Measurements from ENCODE around the gene EIF4G3.
"Not testable (repeated sequence)": the region's sequence is repeated elsewhere in the genome, so short reads cannot be mapped to it uniquely, and the experiment has no call there.

The EIF4G3 gene

GRCh38 chr1:20936621-20937020 lies 240.1 kb downstream of the EIF4G3 start:
- H3K36me3 ChIP-seq (ENCODE audit: control insufficient read depth, insufficient read depth, low read length), result peaks cover 18% of the 10 kb centered on the region
- peaks cover 10% of the 10 kb centered on the region for H3K4me1 ChIP-seq (ENCODE audit: control insufficient read depth, insufficient read depth, low read length)

GRCh38 chr1:20936216-20936615 lies 240.5 kb downstream of the EIF4G3 start:
- Histone ChIP-seq H3K27ac (ENCODE audit: low read depth, low read length) (peak overlapping the region; percentile 31), H3K4me3 (ENCODE audit: low read depth, low read length) (no peak overlapping the region), H3K9me3 (ENCODE audit: control insufficient read depth, insufficient read depth, low read length) (no peaks in the 10 kb centered on the region), H3K36me3 (ENCODE audit: control insufficient read depth, insufficient read depth, low read length) (peaks cover 14% of the 10 kb centered on the region), H3K27me3 (ENCODE audit: control insufficient read depth, insufficient read depth, low read length) (no peaks in the 10 kb centered on the region), H3K9ac (ENCODE audit: low read depth, low read length) (no peak overlapping the region), H3K4me1 (ENCODE audit: control insufficient read depth, insufficient read depth, low read length) (peaks cover 10% of the 10 kb centered on the region)

More at GRCh38 chr1:20936621-20937020, 240.1 kb downstream of the EIF4G3 start:
- H3K4me3 ChIP-seq (ENCODE audit: low read depth, low read length), result no peak overlapping the region
- H3K9ac ChIP-seq (ENCODE audit: low read depth, low read length), result no peak overlapping the region
- no peak overlapping the region for H3K27ac ChIP-seq (ENCODE audit: low read depth, low read length)
- H3K9me3 ChIP-seq (ENCODE audit: control insufficient read depth, insufficient read depth, low read length), result no peaks in the 10 kb centered on the region
- H3K27me3 ChIP-seq (ENCODE audit: control insufficient read depth, insufficient read depth, low read length), result no peaks in the 10 kb centered on the region

- Histone ChIP-seq H3K4me1 (ENCODE audit: control insufficient read depth, insufficient read depth, low read length) (peaks cover 10% of the 10 kb centered on the region), H3K4me3 (ENCODE audit: low read depth, low read length) (no peak overlapping the region), H3K36me3 (ENCODE audit: control insufficient read depth, insufficient read depth, low read length) (peaks cover 9% of the 10 kb centered on the region), H3K27me3 (ENCODE audit: control insufficient read depth, insufficient read depth, low read length) (no peaks in the 10 kb centered on the region), H3K9me3 (ENCODE audit: control insufficient read depth, insufficient read depth, low read length) (no peaks in the 10 kb centered on the region), H3K27ac (ENCODE audit: low read depth, low read length) (peak overlapping the region; percentile 31), H3K9ac (ENCODE audit: low read depth, low read length) (no peak overlapping the region)
These were observed 241.0 kb downstream of the EIF4G3 start for GRCh38 chr1:20935717-20936116.

GRCh38 chr1:20932437-20932977 lies 244.2 kb downstream of the EIF4G3 start:
- Histone ChIP-seq H3K4me1 (ENCODE audit: control insufficient read depth, insufficient read depth, low read length) (peaks cover 10% of the 10 kb centered on the region), H3K9me3 (ENCODE audit: control insufficient read depth, insufficient read depth, low read length) (no peaks in the 10 kb centered on the region), H3K27ac (ENCODE audit: low read depth, low read length) (no peak overlapping the region), H3K4me3 (ENCODE audit: low read depth, low read length) (no peak overlapping the region), H3K36me3 (ENCODE audit: control insufficient read depth, insufficient read depth, low read length) (peaks cover 8% of the 10 kb centered on the region; the same call in 1 of the 2 replicates), H3K9ac (ENCODE audit: low read depth, low read length) (no peak overlapping the region), H3K27me3 (ENCODE audit: control insufficient read depth, insufficient read depth, low read length) (no peaks in the 10 kb centered on the region)

GRCh38 chr1:20931930-20932436 lies 244.7 kb downstream of the EIF4G3 start:
- no peak overlapping the region for H3K27ac ChIP-seq (ENCODE audit: low read depth, low read length)
- H3K36me3 ChIP-seq (ENCODE audit: control insufficient read depth, insufficient read depth, low read length), result peaks cover 8% of the 10 kb centered on the region; the same call in 1 of the 2 replicates
- H3K9me3 ChIP-seq (ENCODE audit: control insufficient read depth, insufficient read depth, low read length), result no peaks in the 10 kb centered on the region
- H3K4me3 ChIP-seq (ENCODE audit: low read depth, low read length), result no peak overlapping the region
- H3K4me1 ChIP-seq (ENCODE audit: control insufficient read depth, insufficient read depth, low read length), result peaks cover 10% of the 10 kb centered on the region
- no peaks in the 10 kb centered on the region for H3K27me3 ChIP-seq (ENCODE audit: control insufficient read depth, insufficient read depth, low read length)
- H3K9ac ChIP-seq (ENCODE audit: low read depth, low read length), result no peak overlapping the region

- H3K4me1 ChIP-seq (ENCODE audit: control insufficient read depth, insufficient read depth, low read length), result 0 out of 2 replicates have a peak, but pooled peaks cover under 1% of the 10 kb centered on the region
- no peak overlapping the region for H3K9ac ChIP-seq (ENCODE audit: low read depth, low read length)
- no peaks in the 10 kb centered on the region for H3K27me3 ChIP-seq (ENCODE audit: control insufficient read depth, insufficient read depth, low read length)
- peaks cover 8% of the 10 kb centered on the region; the same call in 1 of the 2 replicates for H3K36me3 ChIP-seq (ENCODE audit: control insufficient read depth, insufficient read depth, low read length)
- no peak overlapping the region for H3K27ac ChIP-seq (ENCODE audit: low read depth, low read length)
- no peaks in the 10 kb centered on the region for H3K9me3 ChIP-seq (ENCODE audit: control insufficient read depth, insufficient read depth, low read length)
- H3K4me3 ChIP-seq (ENCODE audit: low read depth, low read length), result no peak overlapping the region
These were observed 246.3 kb downstream of the EIF4G3 start for GRCh38 chr1:20930427-20930826.

GRCh38 chr1:20928146-20928545 lies 248.6 kb downstream of the EIF4G3 start:
- H3K36me3 ChIP-seq (ENCODE audit: control insufficient read depth, insufficient read depth, low read length), result peaks cover 8% of the 10 kb centered on the region; the same call in 1 of the 2 replicates
- H3K4me1 ChIP-seq (ENCODE audit: control insufficient read depth, insufficient read depth, low read length), result no peaks in the 10 kb centered on the region
- no peak overlapping the region for H3K9ac ChIP-seq (ENCODE audit: low read depth, low read length)
- H3K9me3 ChIP-seq (ENCODE audit: control insufficient read depth, insufficient read depth, low read length), result no peaks in the 10 kb centered on the region
- H3K27me3 ChIP-seq (ENCODE audit: control insufficient read depth, insufficient read depth, low read length), result no peaks in the 10 kb centered on the region
- no peak overlapping the region for H3K27ac ChIP-seq (ENCODE audit: low read depth, low read length)
- H3K4me3 ChIP-seq (ENCODE audit: low read depth, low read length), result no peak overlapping the region

- Histone ChIP-seq H3K27ac (ENCODE audit: low read depth, low read length) (no peak overlapping the region), H3K27me3 (ENCODE audit: control insufficient read depth, insufficient read depth, low read length) (no peaks in the 10 kb centered on the region), H3K9me3 (ENCODE audit: control insufficient read depth, insufficient read depth, low read length) (no peaks in the 10 kb centered on the region), H3K36me3 (ENCODE audit: control insufficient read depth, insufficient read depth, low read length) (no peaks in the 10 kb centered on the region), H3K9ac (ENCODE audit: low read depth, low read length) (no peak overlapping the region), H3K4me3 (ENCODE audit: low read depth, low read length) (no peak overlapping the region), H3K4me1 (ENCODE audit: control insufficient read depth, insufficient read depth, low read length) (no peaks in the 10 kb centered on the region)
These were observed 255.4 kb downstream of the EIF4G3 start for GRCh38 chr1:20921285-20921684.

GRCh38 chr1:20913242-20913641 lies 263.5 kb downstream of the EIF4G3 start:
- Histone ChIP-seq H3K36me3 (ENCODE audit: control insufficient read depth, insufficient read depth, low read length) (no peaks in the 10 kb centered on the region), H3K27ac (ENCODE audit: low read depth, low read length) (no peak overlapping the region), H3K9ac (ENCODE audit: low read depth, low read length) (no peak overlapping the region), H3K9me3 (ENCODE audit: control insufficient read depth, insufficient read depth, low read length) (no peaks in the 10 kb centered on the region), H3K27me3 (ENCODE audit: control insufficient read depth, insufficient read depth, low read length) (no peaks in the 10 kb centered on the region), H3K4me1 (ENCODE audit: control insufficient read depth, insufficient read depth, low read length) (peaks cover 6% of the 10 kb centered on the region; the same call in 1 of the 2 replicates), H3K4me3 (ENCODE audit: low read depth, low read length) (no peak overlapping the region)

GRCh38 chr1:20907526-20907925 lies 269.2 kb downstream of the EIF4G3 start:
- H3K27me3 ChIP-seq (ENCODE audit: control insufficient read depth, insufficient read depth, low read length); H3K9me3 ChIP-seq (ENCODE audit: control insufficient read depth, insufficient read depth, low read length); H3K4me3 ChIP-seq (ENCODE audit: low read depth, low read length); H3K9ac ChIP-seq (ENCODE audit: low read depth, low read length); H3K4me1 ChIP-seq (ENCODE audit: control insufficient read depth, insufficient read depth, low read length); H3K27ac ChIP-seq (ENCODE audit: low read depth, low read length): not testable (repeated sequence)
- H3K36me3 ChIP-seq (ENCODE audit: control insufficient read depth, insufficient read depth, low read length), result peaks cover 11% of the 10 kb centered on the region

- Histone ChIP-seq H3K9ac (ENCODE audit: low read depth, low read length) (no peak overlapping the region), H3K36me3 (ENCODE audit: control insufficient read depth, insufficient read depth, low read length) (peaks cover 17% of the 10 kb centered on the region), H3K9me3 (ENCODE audit: control insufficient read depth, insufficient read depth, low read length) (no peaks in the 10 kb centered on the region), H3K27me3 (ENCODE audit: control insufficient read depth, insufficient read depth, low read length) (no peaks in the 10 kb centered on the region), H3K27ac (ENCODE audit: low read depth, low read length) (no peak overlapping the region), H3K4me1 (ENCODE audit: control insufficient read depth, insufficient read depth, low read length) (0 out of 2 replicates have a peak, but pooled peaks cover 6% of the 10 kb centered on the region), H3K4me3 (ENCODE audit: low read depth, low read length) (no peak overlapping the region)
These were observed 273.3 kb downstream of the EIF4G3 start for GRCh38 chr1:20903437-20903836.

All from HUES48 (cell line).